22Rv1 (cell line): ENCODE results near the gene ADM2.

Source experiments
- ZFX ChIP-seq: fragments of 450-650 bp; IDR thresholded peaks from 2 replicates; pipeline ENCODE4 v1.6.1; 2017; ENCODE audit warnings: antibody characterized with exemption, borderline replicate concordance
- TF ChIP-seq, protein P1 (sequence below): fragments of 450-650 bp; IDR thresholded peaks from 2 replicates; pipeline ENCODE4 v1.5.1; 2017; ENCODE audit warnings: mild to moderate bottlenecking

DNA sequence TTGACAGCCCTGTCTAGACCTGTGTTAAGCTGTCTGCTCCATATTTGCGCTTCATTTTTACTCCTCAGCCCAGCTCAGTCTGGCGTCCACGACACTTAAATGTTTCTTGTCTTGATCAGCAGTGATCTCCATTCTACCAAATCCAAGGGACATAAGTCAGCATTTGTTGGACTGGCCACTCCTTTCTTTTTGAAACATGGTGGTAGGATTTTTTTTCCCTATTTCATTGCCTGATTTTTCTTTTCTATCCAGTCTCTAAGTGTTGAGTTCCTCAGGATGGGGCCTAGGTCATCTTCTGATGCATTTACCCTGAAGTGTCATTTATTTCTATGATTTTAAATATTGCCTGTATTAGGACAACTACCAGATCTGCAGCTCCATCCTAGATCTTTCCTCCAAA lies 27.6 kb downstream of the ADM2 start:
- TF ChIP-seq, protein P1, sequence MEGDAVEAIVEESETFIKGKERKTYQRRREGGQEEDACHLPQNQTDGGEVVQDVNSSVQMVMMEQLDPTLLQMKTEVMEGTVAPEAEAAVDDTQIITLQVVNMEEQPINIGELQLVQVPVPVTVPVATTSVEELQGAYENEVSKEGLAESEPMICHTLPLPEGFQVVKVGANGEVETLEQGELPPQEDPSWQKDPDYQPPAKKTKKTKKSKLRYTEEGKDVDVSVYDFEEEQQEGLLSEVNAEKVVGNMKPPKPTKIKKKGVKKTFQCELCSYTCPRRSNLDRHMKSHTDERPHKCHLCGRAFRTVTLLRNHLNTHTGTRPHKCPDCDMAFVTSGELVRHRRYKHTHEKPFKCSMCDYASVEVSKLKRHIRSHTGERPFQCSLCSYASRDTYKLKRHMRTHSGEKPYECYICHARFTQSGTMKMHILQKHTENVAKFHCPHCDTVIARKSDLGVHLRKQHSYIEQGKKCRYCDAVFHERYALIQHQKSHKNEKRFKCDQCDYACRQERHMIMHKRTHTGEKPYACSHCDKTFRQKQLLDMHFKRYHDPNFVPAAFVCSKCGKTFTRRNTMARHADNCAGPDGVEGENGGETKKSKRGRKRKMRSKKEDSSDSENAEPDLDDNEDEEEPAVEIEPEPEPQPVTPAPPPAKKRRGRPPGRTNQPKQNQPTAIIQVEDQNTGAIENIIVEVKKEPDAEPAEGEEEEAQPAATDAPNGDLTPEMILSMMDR, result no peak
- no peak for TF ChIP-seq ZFX
